Activated T-cell treated with anti-CD3 and anti-CD28 coated beads, Interleukin-2, amount 50 U/mL, for 48 hours (primary cell): ENCODE measurements around the gene POMT2.

Experiments used
- DNase-seq, 2 experiments: peaks; one replicate each; pipeline ENCODE4 v3.0.0-alpha.2; 2020

The POMT2 gene

GRCh38 chr14:77266336-77266735, 54.3 kb downstream of the POMT2 start:
- DNase-seq = no peak

- no peak for DNase-seq
Measured at GRCh38 chr14:77265561-77266335, 54.9 kb downstream of the POMT2 start.

- DNase-seq = no peak
Measured at GRCh38 chr14:77265187-77265515, 55.5 kb downstream of the POMT2 start.

- DNase-seq = no peak
Measured at GRCh38 chr14:77264466-77265186, 56.1 kb downstream of the POMT2 start.

GRCh38 chr14:77260631-77261030, 60.1 kb downstream of the POMT2 start:
- no peak for DNase-seq

GRCh38 chr14:77260199-77260598, 60.5 kb downstream of the POMT2 start:
- DNase-seq = no peak

- no peak for DNase-seq
Measured at GRCh38 chr14:77259025-77259715, 61.5 kb downstream of the POMT2 start.

- DNase-seq = no peak
Measured at GRCh38 chr14:77258566-77258965, 62.1 kb downstream of the POMT2 start.

- DNase-seq = no peak
Measured at GRCh38 chr14:77257700-77258099, 63.0 kb downstream of the POMT2 start.

- no peak for DNase-seq
Measured at GRCh38 chr14:77256694-77257093, 64.0 kb downstream of the POMT2 start.

- DNase-seq = no peak
Measured at GRCh38 chr14:77253333-77254190, 67.1 kb downstream of the POMT2 start.

GRCh38 chr14:77251870-77252269, 68.8 kb downstream of the POMT2 start:
- DNase-seq = no peak

- no peak for DNase-seq
Measured at GRCh38 chr14:77250927-77251326, 69.8 kb downstream of the POMT2 start.

- DNase-seq = no peak
Measured at GRCh38 chr14:77249286-77249685, 71.4 kb downstream of the POMT2 start.

GRCh38 chr14:77248666-77249065, 72.0 kb downstream of the POMT2 start:
- DNase-seq = no peak

GRCh38 chr14:77246784-77247183, 73.9 kb downstream of the POMT2 start:
- DNase-seq = no peak

GRCh38 chr14:77245820-77246219, 74.9 kb downstream of the POMT2 start:
- DNase-seq = no peak

- DNase-seq = no peak
Measured at GRCh38 chr14:77243853-77244252, 76.8 kb downstream of the POMT2 start.

- DNase-seq = no peak
Measured at GRCh38 chr14:77242752-77243151, 77.9 kb downstream of the POMT2 start.

GRCh38 chr14:77241955-77242354, 78.7 kb downstream of the POMT2 start:
- DNase-seq = no peak

GRCh38 chr14:77240336-77240915, 80.3 kb downstream of the POMT2 start:
- no peak for DNase-seq

GRCh38 chr14:77239412-77239811, 81.3 kb downstream of the POMT2 start:
- DNase-seq = no peak

GRCh38 chr14:77238996-77239395, 81.7 kb downstream of the POMT2 start:
- DNase-seq = no peak
